Measurements from ENCODE around the gene CCSER1.
"Not testable (repeated sequence)": the region's sequence is repeated elsewhere in the genome, so short reads cannot be mapped to it uniquely, and the experiment has no call there.

The CCSER1 gene

DNA sequence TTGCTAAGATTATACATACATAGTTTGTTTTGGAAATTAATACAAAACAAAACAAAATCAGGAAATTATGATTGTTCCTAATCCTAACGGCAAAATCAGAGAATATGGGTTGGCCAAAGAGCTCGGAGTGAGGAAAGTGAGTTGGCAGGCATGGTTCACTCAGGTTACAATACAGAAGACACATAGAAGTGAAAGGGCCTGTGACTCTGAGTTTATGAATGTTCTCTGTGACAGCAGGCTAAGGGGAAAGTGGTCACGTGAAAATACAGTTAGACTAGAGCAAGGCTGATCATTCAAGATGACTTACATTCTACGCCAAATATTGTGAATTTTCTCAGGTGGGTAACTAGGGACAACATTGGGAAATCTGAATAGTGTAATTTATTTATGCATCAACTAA is 1001.3 kb downstream of the CCSER1 start:
- no peak overlapping the region for H3K4me3 ChIP-seq (ENCODE audit: low read depth, low read length)
- DNase-seq (ENCODE audit: low read depth): no peak

DNA sequence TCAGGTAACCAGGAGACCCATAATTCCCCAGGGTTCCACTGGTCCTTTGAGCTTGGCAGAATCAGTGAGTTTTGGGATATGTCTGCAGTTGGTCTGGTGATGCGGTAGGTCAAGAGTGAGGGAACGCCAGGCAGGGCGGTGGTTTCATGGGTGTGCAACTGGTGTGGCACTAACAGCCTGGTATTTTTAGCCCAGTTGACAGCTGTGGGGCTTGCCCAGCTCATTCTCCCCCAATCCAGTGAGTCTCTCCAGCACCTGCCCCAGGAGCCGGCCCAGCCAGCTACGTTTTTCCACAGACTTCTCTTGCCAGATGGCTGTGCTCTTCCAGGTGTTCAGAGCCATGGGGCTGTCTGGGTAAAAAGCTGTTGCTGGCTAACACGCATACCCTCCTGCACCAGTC is 1019.9 kb downstream of the CCSER1 start:
- DNase-seq (ENCODE audit: low read depth): no peak
- H3K4me3 ChIP-seq (ENCODE audit: low read depth, low read length): no peak overlapping the region

DNA sequence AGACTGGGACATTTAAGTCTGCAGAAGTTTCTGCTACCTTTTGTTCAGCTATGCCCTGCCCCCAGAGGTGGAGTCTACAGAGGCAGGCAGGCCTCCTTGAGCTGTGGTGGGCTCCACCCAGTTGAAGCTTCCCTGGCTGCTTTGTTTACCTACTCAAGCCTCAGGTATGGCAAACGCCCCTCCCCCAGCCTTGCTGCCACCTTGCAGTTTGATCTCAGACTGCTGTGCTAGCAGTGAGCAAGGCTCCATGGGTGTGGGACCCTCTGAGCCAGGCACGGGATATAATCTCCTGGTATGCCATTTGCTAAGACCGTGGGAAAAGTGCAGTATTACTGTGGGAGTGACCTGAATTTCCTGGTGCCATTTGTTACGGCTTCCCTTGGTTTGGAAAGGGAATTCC is 1026.8 kb downstream of the CCSER1 start:
- not testable (repeated sequence) for DNase-seq (ENCODE audit: low read depth); H3K4me3 ChIP-seq (ENCODE audit: low read depth, low read length)

DNA sequence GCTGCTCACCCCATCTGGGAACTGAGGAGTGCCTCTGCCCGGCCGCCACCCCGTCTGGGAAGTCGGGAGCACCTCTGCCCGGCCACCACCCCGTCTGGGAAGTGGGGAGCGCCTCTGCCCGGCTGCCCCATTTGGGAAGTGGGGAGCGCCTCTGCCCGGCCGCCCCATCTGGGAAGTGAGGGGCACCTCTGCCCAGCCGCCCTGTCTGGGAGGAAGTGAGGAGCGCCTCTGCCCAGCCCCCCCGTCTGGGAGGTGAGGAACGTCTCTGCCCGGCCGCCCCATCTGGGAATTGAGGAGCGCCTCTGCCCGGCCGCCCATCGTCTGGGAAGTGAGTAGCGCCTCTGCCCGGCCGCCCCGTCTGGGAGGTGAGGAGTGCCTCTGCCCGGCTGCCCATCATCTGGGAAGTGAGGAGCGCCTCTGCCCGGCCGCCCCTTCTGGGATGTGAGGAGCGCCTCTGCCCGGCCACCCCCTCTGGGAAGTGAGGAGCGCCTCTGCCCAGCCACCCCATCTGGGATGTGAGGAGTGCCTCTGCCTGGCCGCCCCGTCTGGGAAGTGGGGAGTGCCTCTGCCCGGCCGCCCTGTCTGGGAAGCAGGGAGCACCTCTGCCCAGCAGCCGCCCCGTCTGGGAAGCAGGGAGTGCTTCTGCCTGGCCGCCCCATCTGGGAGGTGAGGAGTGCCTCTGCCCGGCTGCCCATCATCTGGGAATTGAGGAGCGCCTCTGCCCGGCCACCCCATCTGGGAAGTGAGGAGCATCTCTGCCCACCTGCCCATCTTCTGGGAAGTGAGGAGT is 1040.9 kb downstream of the CCSER1 start:
- not testable (repeated sequence) for H3K4me3 ChIP-seq (ENCODE audit: low read depth, low read length); DNase-seq (ENCODE audit: low read depth)

DNA sequence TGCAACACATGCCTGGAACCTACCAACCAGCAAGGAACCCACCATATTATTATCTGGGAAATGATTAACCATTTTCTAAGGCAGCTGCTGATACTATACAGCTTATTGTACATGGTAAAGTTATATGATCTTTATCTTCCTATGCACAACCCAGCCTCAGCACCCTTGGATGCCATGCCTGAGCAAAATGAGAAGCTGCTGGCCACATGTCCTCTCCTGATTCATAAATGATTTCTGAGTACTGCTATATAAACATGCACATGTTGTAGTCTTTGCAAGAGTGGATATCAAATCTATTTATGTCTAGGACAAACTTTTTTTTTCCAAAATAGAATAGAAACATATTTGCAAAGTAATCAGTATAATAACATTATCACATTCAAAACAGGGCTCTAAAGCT is 1043.6 kb downstream of the CCSER1 start:
- no peak overlapping the region for H3K4me3 ChIP-seq (ENCODE audit: low read depth, low read length)
- DNase-seq (ENCODE audit: low read depth): no peak

DNA sequence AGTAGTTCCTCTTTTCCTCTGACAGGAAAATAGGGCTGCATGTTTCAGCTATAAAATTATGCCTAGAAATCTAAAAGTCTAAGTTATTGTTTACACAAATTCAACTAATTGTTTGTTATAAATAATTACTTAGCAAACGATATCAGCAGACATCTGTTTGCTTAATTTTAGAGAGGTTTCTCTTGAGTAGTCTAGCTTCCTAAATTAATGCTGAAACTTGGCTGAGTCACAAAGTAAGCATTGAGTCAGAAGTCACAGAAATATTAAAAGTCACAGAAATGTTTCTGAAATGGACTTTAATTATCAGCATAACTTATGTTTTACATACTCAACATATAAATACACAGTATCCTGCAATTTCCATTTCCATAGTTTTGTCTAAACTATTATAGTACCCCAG is 1044.0 kb downstream of the CCSER1 start:
- no peak overlapping the region for H3K4me3 ChIP-seq (ENCODE audit: low read depth, low read length)
- DNase-seq (ENCODE audit: low read depth): no peak

DNA sequence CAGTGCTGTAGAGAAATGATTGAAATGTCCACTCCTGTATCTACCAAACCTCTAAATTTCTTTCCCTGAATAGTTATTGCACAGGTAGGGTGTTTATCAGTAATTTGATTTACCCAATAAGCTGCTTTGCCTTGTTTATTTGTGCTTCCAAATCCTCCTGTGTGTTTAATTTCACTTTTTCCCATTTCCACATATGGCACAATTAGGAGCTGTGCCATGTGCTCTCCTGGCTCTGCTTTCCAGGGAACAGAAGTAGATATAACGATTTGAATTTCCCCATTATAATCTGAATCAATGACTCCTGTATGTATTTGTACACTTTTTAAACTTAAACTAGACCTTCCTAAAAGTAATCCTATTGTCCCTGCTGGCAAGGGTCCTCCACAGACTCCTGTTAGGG is 1057.9 kb downstream of the CCSER1 start:
- H3K4me3 ChIP-seq (ENCODE audit: low read depth, low read length); DNase-seq (ENCODE audit: low read depth): not testable (repeated sequence)

DNA sequence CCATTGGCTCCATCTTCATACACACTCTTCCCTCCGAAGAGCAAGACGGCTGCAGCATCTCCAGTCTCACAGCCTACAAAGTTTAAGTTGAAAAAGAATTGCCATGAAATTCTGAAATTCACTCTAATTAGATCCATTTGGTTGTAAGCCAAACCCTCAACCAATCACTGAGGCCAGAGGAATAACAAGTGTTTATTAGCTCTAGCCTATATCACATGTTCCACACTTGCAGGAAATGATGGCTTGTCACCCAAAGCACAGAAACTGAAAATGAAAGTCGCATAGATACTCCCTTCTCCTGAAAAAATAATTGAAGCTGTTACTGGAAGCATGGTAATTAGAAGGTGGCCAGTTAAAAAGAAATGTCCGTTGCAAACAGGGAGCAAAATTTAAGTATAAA is 1071.8 kb downstream of the CCSER1 start:
- no peak overlapping the region for H3K4me3 ChIP-seq (ENCODE audit: low read depth, low read length)
- no peak for DNase-seq (ENCODE audit: low read depth)

DNA sequence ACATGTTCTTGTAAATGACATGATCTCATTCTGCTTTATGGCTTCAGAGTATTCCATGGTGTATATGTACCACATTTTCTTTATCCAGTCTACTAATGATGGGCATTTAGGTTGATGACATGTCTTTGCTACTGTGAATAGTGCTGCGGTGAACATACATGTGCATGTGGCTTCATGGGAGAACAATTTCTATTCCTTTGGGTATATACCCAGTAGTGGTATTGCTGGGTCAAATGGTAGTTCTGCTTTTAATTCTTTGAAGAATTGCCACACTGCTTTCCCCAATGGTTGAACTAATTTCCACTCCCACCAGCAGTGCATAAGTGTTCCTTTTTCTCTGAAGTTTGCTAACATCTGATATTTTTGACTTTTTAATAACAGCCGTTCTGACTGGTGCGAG is 1080.3 kb downstream of the CCSER1 start:
- no peak for DNase-seq (ENCODE audit: low read depth)
- no peak overlapping the region for H3K4me3 ChIP-seq (ENCODE audit: low read depth, low read length)

DNA sequence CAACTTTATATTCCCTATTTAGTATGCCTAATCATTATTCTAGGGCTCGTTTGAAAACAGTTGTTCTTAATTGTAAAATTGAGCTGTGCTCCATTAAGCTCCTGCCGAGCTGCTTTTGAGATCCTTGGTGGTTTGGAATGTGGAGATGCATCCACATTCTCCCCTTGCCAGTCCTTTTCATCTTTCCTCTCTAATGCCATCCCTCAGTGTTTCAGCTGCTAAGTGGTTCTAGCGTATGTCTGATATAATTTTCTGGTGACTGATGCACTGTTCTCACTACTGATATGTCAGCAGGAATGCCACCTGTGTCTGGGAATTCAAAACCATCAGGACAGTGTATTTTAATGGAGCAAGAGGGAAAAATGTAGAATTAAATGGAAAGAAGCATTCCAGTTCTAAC is 1085.0 kb downstream of the CCSER1 start:
- no peak overlapping the region for H3K4me3 ChIP-seq (ENCODE audit: low read depth, low read length)
- no peak for DNase-seq (ENCODE audit: low read depth)

DNA sequence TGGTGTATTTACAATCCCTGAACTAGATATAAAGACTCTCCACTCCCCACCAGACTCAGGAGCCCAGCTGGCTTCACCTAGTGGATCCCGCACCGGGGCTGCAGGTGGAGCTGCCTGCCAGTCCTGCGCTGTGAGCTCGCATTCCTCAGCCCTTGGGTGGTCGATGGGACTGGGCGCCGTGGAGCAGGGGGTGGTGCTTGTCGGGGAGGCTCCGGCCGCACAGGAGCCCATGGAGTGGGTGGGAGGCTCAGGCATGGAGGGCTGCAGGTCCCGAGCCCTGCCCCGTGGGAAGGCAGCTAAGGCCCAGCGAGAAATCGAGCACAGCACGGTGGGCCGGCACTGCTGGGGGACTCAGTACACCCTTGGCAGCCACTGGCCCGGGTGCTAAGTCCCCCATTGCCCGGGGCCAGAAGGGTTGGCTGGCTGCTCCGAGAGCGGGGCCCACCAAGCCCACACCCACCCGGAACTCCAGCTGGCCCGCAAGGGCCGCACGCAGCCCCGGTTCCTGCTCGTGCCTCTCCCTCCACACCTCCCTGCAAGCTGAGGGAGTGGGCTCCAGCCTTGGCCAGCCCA is 1090.7 kb downstream of the CCSER1 start:
- DNase-seq (ENCODE audit: low read depth); H3K4me3 ChIP-seq (ENCODE audit: low read depth, low read length): not testable (repeated sequence)

DNA sequence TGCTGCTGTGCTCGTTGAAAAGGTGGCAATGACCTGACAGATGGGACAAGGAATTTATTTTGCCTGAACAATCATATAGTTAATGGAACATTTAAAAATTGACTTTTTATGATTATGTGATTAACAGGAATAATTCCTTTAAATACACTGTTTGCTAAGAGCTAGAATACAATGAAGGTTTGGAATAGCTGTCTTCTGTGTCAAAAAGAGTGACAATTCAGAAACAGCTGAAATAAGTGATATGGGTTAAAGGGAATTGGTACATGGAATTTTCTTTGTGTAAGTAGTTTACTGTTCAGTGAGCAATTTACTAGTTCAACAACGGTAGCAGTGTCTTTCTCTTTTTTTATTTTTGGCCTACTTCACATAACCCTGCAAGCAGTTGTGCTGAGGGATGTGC is 1093.1 kb downstream of the CCSER1 start:
- no peak overlapping the region for H3K4me3 ChIP-seq (ENCODE audit: low read depth, low read length)
- DNase-seq (ENCODE audit: low read depth): no peak

DNA sequence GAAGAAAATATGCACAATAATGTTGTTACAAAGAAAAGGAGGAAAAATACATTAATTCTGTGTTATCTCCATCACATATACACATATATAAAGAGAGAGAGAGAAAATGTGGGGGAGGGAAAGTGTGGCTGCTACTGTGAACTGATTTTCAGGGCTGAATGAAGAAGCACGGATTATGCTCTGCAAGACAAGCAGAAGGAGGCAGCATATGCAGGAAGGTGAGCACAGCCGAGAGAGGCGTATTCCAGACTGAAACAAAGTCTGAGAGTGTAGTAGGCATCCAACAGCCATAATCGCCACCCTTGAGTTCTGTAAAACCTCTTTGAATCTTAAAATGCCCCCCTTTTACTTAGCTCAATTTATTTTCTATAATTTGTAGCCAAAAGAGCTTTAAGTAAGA is 1094.8 kb downstream of the CCSER1 start:
- no peak for DNase-seq (ENCODE audit: low read depth)
- no peak overlapping the region for H3K4me3 ChIP-seq (ENCODE audit: low read depth, low read length)

DNA sequence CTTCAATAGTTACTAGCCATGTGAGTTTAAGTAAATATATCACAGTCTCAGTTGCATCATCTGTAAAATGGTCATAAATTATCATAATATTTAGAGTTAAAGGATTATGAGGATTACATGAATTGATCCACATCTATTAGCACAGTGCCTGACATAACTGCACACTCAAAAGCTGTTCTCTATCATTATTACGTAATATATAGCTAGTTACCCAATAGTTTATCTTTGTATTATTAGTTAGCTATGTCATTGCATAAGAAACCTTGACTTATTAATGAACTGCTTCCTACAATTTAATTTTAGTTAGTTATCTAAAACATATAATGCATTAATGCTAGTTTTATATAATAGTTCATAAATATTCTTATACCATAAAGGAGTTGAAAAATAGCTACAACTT is 1099.7 kb downstream of the CCSER1 start:
- H3K4me3 ChIP-seq (ENCODE audit: low read depth, low read length): no peak overlapping the region
- no peak for DNase-seq (ENCODE audit: low read depth)

DNA sequence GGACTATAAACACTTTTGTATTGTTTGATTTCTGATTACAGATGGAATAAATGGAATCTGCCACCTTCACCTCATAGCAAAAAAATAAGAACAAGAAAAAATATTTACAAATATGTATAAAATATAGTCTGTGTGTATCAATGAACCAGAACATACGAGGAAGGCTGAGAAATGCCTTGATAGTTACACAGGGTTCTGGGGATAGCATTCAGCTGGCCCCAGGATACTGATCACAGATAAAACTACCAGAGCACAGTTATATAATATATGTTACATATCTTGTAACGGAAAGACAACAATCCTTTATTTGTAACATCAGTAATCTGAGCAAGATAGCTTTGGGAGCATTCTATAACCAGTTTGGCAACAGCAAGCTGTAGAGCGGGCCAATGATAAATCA is 1101.5 kb downstream of the CCSER1 start:
- DNase-seq (ENCODE audit: low read depth): no peak
- no peak overlapping the region for H3K4me3 ChIP-seq (ENCODE audit: low read depth, low read length)

DNA sequence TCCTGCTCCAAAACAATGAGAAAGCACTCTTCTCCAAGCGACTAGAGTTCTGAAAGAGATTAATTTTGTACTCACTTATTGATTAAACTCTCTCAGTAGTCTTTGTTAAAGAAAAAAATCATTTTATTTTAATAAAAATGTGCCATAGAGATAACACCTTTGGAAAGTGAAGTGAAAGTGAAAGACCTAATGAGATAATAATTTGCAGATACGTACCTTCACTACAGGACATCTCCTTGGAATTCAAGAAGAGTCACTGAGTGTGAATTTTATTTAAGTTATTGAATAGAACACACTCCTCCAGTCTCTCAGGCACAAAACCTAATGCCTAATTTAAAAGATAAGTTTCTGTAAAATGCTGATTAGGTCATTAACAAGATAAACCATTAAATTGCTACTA is 1106.0 kb downstream of the CCSER1 start:
- no peak for DNase-seq (ENCODE audit: low read depth)
- H3K4me3 ChIP-seq (ENCODE audit: low read depth, low read length): no peak overlapping the region

DNA sequence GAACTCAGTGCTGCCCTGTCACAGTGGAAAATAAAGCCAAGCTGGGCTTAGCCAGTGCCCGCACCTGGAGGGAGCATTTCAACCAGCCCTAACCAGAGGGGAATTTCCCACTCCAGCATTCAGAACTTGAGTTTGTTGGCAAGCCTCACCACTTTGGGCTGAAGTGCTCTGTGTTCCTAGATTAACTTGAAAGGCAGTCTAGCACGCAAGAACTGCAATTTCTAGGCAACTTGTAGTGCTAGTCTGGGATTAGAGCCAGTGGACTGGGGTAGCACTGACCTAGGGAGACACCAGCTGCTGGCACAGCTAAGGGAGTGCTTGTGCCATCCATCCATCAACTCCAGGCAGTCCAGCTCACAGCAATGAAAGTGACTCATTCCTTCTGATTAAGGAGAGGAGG is 1115.9 kb downstream of the CCSER1 start:
- H3K4me3 ChIP-seq (ENCODE audit: low read depth, low read length): no peak overlapping the region
- no peak for DNase-seq (ENCODE audit: low read depth)

DNA sequence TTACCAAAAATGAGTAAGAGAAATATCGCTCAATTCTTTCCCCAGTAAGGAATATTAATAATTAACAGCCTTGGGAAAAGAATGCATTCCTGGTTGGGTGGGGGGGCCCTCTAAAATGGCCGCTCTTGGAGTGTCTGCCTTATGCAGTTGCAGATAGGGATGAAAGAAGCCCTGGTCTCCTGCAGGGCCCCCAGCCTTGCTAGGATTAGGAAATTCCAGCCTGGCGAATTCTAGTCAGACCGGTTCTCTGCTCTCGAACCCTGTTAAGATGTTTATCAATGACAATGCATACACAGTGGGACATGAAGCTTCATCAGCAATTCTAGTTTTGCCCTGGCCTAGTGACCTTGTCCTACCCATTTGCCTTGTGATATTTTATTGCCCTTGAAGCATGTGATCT is 1128.8 kb downstream of the CCSER1 start:
- no peak for DNase-seq (ENCODE audit: low read depth)
- no peak overlapping the region for H3K4me3 ChIP-seq (ENCODE audit: low read depth, low read length)

DNA sequence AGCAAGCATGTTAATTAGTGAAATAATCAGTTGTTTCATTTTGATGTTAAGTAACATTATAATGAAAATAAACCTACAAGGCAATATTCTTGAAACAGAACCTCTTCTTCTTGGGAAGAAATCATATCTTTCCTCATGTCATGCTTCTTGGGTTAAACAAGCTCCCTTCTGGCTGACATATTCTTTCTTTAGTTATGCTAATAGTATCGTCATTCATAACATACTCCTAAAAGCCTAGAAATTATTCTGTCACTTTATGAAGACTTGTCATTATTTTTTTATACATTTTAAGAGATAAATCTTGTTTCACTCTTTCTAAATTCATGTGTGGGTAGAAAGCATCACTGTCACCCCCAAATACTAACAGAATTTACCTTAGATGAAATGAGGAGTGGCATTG is 1129.6 kb downstream of the CCSER1 start:
- no peak overlapping the region for H3K4me3 ChIP-seq (ENCODE audit: low read depth, low read length)
- no peak for DNase-seq (ENCODE audit: low read depth)

DNA sequence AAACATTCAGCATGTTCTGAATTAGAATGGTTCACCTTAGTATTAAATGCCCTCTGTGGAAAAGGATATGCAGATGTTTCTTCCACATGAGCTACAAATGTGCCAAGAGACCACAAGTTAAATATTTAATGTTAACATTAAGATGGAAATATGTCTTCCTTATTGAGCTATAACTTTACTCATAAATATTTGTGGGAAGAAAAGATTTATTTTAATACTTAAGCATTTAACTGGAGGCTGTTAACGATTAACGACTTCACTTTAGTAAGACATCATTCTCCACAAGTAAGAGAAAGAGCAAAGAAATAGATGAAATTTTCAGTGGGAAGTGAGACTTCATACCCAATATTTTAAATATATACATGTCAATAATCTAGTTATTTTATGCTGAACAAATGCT is 1130.5 kb downstream of the CCSER1 start:
- H3K4me3 ChIP-seq (ENCODE audit: low read depth, low read length): no peak overlapping the region
- DNase-seq (ENCODE audit: low read depth): no peak

DNA sequence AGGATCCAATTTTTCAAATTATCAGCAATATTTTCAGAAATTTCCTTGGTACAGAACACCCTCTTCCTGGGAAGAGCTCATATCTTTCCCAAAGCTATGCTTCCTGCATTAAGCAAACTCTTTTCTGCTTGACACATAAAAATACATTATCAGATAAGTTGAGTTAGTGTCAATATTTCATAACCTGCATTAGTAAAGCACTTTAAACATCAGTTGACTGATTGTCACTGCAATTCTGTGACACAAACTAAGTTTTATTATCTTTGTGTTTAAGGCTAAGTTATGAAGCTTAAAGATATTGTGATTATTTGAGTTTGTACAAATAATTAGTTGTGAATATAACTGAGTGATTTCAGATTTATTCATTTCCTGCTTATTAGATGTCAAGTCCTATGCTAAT is 1131.1 kb downstream of the CCSER1 start:
- DNase-seq (ENCODE audit: low read depth): no peak
- no peak overlapping the region for H3K4me3 ChIP-seq (ENCODE audit: low read depth, low read length)

Measured in skeletal muscle cell (primary cell).